ENCODE data around the gene CEBPG. TPM values are rescaled to one million over a fixed set of nuclear protein-coding genes. Genes with fewer than 3 reads are reported as not detected.

The CEBPG gene
- total RNA-seq, result 10 to 100 TPM; 20.3 to 28.8 TPM

DNA sequence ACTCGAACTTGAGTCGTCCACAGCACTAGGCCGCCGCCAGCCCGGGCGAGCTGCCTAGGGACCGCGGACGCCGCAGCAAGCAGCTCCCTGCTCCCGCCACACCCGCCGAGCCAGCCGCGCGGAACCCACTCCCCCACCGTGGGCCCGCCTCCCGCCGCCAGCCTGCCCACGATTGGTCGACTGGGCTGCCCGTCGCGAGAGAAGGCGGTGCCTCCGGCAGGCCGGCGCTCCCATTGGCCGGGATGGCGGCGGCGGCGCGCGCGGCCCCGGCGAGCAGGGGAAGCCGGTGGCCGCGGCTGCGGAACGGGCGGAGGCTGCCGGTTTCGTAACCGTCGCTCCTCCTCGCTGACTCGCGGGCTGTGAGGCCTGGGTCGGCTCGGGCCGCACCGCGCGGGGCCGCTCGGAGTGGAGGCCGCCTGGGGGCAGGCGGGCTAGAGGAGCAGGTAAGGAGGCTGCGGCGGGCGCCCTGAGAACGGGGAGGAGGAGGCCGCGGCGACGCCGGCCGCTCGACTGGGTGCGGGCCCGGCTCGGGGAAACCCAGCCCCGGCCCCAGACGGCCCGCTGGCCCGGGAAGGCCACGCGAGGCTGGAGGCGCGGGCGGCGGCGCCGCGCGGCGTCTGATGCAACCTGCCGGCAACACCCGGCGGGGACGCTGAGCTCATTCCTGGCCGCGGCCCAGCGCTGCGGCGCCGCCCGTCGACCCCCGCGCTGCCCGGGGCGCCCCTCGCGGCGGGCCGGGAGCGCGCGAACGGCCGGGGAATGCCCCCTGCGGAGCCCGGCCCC, at the start of gene CEBPG:
CEBPG (plus strand) TSS at position 257 of the 783 bp plus-strand sequence. CDS start 5,531 bp downstream, outside the sequence.
- peak; percentile 91 to 95 for ATAC-seq
- peak; percentile 97 to 99 for DNase-seq (ENCODE audit: low spot score in 2 of 2)
- H3K36me3 Mint-ChIP-seq, result peaks cover 16 to 26% of the 10 kb centered on the region in 2 donors

DNA sequence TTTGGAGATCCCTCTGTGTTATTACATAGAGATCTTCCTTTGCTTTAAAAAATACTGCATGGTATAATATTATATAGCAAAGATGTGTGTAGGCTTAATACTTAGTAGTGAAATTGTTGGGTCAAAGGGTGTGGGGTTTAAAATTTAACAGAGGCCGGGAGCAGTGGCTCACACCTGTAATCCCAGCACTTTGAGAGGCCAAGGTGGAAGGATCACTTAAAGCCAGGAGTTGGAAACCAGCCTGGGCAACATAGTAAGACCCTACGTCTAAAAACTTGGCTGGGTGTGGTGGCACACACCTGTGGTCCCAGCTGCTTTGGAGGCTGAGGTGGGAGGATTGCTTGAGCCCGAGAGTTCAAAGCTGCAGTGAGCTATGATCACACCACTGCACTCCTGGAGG, 48.9 kb upstream of the CEBPG start:
- DNase-seq (ENCODE audit: low spot score in 2 of 2) (no peak), ATAC-seq (no peak)
- H3K27ac Mint-ChIP-seq, result no peak overlapping the region
- H3K36me3 Mint-ChIP-seq, result peaks cover 0 to 5% of the 10 kb centered on the region in 2 donors
- H3K9me3 Mint-ChIP-seq, result peaks cover 0 to 5% of the 10 kb centered on the region in 2 donors

More for the DNA sequence above, at the start of gene CEBPG:
- Mint-ChIP-seq H3K27ac (peak within 1 kb of the TSS; percentile 93 to 99), H3K9me3 (no peaks in the 10 kb centered on the region)

DNA sequence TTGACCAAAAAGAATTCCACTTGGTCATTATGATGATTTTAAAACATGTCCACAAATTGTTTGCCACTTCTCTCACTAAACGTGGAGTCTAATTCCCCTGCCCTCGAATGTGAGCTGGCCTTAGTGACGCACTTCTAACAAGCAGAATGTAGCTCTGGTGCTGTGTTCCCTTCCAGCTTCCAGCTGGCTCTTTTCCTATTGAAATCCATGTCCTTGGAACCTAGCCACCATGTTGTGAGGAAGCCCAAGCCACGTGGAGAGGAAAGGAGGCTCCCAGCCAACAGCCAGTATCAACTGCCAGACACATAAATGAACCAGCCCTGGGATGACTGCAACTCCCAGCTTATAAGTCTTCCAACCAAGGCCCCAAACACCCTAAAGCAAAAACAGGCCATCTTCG, 47.6 kb upstream of the CEBPG start:
- Mint-ChIP-seq H3K9me3 (no peaks in the 10 kb centered on the region), H3K36me3 (no peaks in the 10 kb centered on the region), H3K27ac (no peak overlapping the region)
- ATAC-seq (no peak), DNase-seq (ENCODE audit: low spot score in 2 of 2) (no peak)

DNA sequence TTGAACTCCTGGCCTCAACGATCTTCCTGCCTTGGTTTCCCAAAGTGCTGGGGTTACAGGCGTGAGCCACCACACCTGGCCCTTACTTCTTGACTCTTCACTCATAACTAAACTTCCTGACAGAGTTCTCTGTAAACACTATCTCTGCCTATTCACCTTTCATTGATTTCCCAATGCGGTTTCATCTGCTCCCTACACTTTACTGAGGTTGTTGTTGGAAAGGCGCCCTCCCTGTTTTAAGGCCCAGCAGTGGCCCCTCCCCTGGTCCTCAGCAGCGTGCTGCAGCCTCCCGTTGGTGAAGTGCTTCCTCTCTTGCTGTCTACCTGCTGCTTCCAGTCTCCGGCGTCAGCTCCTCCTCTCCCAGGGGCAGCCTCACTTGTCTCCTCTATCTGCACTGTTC, 44.4 kb upstream of the CEBPG start:
- ATAC-seq, result no peak
- DNase-seq (ENCODE audit: low spot score in 2 of 2), result no peak
- Mint-ChIP-seq H3K27ac (no peak overlapping the region), H3K9me3 (no peaks in the 10 kb centered on the region), H3K36me3 (no peaks in the 10 kb centered on the region)

DNA sequence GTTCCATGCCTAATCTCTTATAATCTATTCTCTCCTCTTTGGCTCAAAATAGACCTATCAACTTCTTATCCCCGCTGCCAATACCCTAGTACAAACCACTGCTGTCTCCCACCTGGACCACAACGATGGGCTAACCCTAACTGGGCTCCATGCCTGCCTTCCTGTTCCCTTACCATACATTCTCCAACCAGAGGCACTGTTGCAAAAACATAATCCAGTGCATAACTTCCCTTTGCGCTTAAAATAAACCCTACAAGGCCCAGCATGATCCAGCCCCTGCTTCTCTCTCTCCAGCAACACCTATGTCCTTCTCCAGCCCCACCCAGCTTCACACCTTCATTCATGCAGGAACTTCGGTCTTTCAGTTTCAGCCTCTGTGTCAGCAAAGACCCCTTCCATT, 43.8 kb upstream of the CEBPG start:
- Mint-ChIP-seq H3K9me3 (no peaks in the 10 kb centered on the region), H3K36me3 (no peaks in the 10 kb centered on the region), H3K27ac (no peak overlapping the region)
- DNase-seq (ENCODE audit: low spot score in 2 of 2) (no peak), ATAC-seq (no peak)

DNA sequence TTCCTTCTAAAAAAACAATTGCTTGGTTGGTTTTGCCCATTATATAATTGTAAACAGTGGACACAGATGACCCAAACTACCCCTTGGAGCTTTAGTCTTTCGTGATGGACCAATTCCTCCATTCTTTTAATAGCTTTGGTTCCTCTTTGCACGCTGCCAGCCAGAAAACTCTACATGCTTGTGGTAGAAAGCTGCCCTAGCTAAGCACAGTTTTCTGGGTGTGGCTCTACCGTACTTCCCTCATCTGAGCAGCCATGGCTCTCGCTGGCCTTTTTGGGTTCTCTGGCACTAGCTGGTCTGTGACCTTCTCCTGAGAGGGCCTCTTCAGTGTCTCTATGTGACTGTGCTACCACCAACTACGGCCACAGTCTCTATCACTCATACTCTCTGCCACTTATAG, 41.3 kb upstream of the CEBPG start:
- ATAC-seq, result no peak
- no peak for DNase-seq (ENCODE audit: low spot score in 2 of 2)
- H3K27ac Mint-ChIP-seq, result no peak overlapping the region
- no peaks in the 10 kb centered on the region for H3K36me3 Mint-ChIP-seq
- no peaks in the 10 kb centered on the region for H3K9me3 Mint-ChIP-seq

DNA sequence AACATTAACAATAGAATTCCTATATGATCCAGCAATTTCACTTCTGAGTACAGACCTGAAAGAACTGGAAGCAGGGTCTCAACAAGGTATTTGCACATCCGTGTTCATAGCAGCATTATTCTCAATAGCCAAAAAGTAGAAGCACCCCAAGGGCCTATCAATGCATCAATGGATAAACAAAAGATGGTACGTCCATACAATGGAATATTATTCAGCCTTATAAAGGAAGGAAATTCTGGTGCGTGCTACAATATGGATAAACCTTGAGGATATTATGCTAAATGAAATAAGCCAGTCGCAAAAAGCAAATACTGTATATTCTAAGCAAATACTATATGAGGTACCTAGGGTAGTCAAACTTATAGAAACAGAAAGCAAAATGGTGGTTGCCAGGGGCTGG, 40.4 kb upstream of the CEBPG start:
- no peak overlapping the region for H3K27ac Mint-ChIP-seq
- H3K9me3 Mint-ChIP-seq, result no peaks in the 10 kb centered on the region
- DNase-seq (ENCODE audit: low spot score in 2 of 2), result no peak
- no peaks in the 10 kb centered on the region for H3K36me3 Mint-ChIP-seq
- no peak for ATAC-seq

DNA sequence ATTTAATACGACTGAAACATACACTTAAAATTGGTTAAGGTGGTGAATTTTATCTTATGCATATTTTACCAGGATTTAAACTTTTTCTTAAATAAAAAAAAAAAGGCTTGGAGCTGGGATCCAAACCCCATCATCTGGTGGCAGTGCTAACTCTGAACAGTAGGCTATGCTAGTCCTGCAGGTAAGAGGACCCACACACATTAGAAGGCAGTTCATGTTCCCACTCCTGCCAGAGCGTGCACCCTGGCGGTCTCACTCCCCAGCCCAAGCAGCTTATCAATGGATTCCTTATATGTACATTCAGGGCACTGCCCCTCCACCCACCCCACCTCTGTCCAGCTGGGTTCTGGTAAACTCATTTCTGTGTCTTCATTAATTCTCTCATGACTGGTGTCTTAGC, 39.9 kb upstream of the CEBPG start:
- H3K36me3 Mint-ChIP-seq, result no peaks in the 10 kb centered on the region

DNA sequence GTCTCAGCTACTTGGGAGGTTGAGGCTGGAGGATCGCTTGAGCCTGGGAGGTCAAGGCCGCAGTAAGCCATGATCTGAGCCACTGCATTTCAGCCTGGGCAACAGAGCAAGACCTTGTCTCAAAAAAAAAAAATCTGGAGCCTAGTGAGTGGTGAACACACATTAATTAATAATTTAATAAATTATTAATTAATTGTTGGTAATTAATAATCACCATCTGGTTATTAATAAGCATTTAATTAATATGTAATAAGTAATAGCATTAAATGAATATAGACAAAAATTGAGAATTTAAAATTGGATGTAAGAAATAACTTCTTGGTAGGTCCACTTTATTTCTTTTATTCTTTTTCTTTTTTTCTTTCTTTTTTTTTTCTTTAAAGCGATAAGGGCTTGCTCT, 39.2 kb upstream of the CEBPG start:
- H3K36me3 Mint-ChIP-seq, result no peaks in the 10 kb centered on the region
- no peak for ATAC-seq
- no peak overlapping the region for H3K27ac Mint-ChIP-seq
- H3K9me3 Mint-ChIP-seq, result no peaks in the 10 kb centered on the region
- no peak for DNase-seq (ENCODE audit: low spot score in 2 of 2)

More for the DNA sequence above, 39.9 kb upstream of the CEBPG start:
- ATAC-seq (no peak), DNase-seq (ENCODE audit: low spot score in 2 of 2) (no peak)
- no peak overlapping the region for H3K27ac Mint-ChIP-seq
- no peaks in the 10 kb centered on the region for H3K9me3 Mint-ChIP-seq

DNA sequence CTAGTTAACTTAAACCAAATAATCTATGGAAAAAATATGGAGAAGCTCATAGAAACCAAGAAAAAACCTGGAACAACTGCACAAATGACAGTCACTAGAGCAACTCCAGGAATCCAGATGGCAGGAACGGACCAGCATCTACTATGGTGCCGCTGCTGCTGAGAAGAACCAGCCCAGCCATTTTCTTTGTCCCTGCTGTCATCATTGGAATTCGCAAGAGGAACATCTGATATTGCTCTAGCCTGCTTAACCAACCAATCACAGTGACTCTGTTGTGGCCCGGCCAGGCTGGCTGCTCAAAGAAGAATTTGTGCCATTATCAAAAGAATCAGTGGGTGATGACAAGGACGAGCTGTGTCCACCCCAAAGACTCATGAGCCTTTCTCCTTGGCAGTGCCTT, 38.1 kb upstream of the CEBPG start:
- Mint-ChIP-seq H3K27ac (no peak overlapping the region), H3K9me3 (no peaks in the 10 kb centered on the region), H3K36me3 (no peaks in the 10 kb centered on the region)
- DNase-seq (ENCODE audit: low spot score in 2 of 2) (no peak), ATAC-seq (no peak)

DNA sequence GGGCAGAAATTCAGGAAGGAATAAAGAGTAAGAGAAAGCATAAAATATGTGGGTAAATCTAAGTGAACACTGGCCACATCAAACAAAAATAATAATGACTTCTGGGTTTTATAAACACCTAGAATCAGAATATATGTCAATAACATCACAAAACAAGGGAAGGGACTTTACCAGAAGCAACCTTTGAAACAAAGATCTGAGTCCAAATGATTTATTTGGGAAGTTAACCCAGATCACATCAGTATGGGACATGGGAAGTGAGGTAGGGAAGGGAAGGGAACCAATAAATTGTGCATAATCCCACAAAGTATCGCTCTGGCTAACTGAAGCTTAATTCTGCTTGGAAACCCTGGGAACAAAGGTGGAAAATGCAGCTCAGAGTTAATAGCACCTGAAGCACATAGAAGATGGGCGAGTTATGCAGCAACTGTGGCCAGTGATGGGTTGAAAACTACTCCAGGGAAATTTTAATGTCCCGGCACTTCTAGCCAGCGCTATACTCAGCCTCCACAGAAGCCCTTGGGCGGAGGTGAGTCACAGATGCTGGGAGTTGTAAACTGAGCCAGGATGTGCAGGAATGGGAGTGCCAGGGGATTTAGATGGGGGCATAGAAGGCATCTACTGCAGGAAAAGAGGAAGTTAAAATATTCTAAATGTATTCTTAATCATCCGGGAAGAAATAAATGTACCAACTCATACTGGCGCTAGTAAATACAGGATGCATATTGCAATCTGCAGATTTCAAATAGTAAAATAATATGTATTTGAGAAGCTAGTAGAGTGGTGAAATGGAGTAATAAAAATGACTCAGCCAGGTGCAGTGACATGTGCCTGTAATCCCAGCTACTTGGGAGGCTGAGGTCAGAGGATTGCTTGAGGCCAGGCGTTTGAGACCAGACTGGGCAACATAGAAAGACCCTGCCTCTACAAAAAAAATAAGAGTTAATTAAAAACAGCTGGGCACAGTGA, 34.2 kb upstream of the CEBPG start:
- H3K36me3 Mint-ChIP-seq, result no peaks in the 10 kb centered on the region
- DNase-seq (ENCODE audit: low spot score in 2 of 2), result no peak
- H3K27ac Mint-ChIP-seq, result no peak overlapping the region
- ATAC-seq, result no peak
- H3K9me3 Mint-ChIP-seq, result no peaks in the 10 kb centered on the region

DNA sequence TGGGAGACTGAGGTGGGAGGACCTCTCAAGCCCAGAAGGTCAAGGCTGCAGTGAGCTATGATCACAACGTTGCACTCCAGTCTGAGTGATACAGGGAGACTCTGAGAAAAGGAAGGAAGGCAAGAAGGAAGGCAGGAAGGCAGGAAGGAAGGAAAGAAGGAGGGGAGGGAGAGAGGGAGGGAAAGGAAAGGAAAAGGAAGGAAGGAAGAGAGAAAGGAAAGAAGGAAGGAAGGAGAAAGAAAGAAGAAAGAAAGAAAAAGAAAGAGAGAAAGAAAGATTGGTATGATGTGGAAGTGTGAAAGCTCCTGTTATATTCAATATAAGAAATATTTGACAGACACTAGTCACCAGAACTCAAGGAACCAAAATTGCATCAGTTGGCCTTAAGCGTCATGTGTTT, 32.5 kb upstream of the CEBPG start:
- Mint-ChIP-seq H3K36me3 (no peaks in the 10 kb centered on the region), H3K9me3 (no peaks in the 10 kb centered on the region), H3K27ac (no peak overlapping the region)
- no peak for DNase-seq (ENCODE audit: low spot score in 2 of 2)
- ATAC-seq, result no peak

DNA sequence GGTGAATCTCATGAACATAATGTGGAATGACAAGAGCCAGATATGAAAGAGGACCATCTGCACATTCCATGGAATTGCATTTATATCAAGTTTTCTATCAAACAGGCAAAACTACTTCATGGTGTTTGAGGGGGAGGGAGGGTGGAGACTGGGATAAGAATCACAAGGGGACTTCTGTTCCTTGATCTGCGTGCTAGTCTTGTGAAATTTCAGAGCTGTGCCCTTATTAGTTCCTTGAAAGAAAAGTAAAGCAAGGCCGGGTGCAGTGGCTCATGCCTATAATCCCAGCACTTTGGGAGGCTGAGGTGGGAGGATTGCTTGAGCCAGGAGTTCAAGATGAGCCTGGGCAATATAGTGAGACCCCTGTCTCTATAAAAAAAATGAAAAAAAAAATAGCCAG, 30.2 kb upstream of the CEBPG start:
- Mint-ChIP-seq H3K9me3 (no peaks in the 10 kb centered on the region), H3K27ac (no peak overlapping the region), H3K36me3 (no peaks in the 10 kb centered on the region)
- ATAC-seq (no peak), DNase-seq (ENCODE audit: low spot score in 2 of 2) (no peak)

DNA sequence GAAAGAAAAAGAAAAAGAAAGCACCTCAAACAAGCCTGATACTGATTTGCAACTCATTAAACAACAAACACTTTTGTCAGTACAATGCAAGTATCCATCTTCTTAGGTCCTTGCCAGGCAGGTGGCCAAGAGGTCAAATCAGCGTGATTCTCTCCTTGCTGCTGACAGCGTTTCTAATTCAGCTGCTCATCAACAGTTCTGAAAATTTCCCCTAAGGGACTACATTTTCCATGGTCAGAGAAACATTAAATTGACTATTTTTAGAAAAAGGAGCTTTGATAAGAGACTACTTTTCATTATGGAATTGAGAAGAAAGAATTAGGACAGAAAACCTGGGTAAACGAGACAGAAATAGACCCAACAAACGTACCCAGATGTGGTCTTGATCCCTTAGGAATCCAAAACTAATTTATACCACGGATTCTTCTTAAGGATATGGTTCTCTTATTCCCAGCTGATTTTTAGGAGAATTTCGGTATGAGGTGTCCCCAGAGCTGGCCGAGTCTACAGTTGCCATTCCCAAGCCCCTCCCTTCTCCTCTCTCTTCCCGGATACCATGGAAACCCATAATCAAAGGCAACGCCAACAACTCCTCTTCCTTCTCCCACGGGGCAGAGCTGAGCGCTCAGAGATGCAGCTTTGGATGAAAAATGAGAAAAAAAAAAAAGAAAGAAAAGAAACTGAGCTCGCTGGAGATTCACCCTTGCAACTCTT, 29.5 kb upstream of the CEBPG start:
- H3K36me3 Mint-ChIP-seq, result no peaks in the 10 kb centered on the region
- ATAC-seq (no peak), DNase-seq (ENCODE audit: low spot score in 2 of 2) (no peak)
- no peaks in the 10 kb centered on the region for H3K9me3 Mint-ChIP-seq
- H3K27ac Mint-ChIP-seq, result no peak overlapping the region

DNA sequence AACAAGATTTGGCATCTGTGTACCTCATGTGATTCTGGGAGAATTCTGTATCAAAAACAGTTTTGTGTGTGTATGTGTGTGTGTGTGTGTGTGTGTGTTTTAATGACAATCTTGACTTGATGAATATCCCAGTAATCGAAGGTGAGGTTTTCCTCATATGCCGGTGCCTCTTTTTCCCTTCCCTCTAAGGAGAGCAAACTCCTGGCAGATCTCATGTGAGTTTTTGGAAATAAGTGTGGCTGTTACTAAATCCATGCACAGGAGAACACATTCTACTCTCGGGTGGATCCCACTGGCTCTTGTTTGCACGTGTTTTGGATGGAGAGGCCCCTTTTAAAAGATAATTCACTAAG, 29.0 kb upstream of the CEBPG start:
- Mint-ChIP-seq H3K27ac (no peak overlapping the region), H3K36me3 (no peaks in the 10 kb centered on the region), H3K9me3 (no peaks in the 10 kb centered on the region)
- ATAC-seq (no peak), DNase-seq (ENCODE audit: low spot score in 2 of 2) (no peak)

DNA sequence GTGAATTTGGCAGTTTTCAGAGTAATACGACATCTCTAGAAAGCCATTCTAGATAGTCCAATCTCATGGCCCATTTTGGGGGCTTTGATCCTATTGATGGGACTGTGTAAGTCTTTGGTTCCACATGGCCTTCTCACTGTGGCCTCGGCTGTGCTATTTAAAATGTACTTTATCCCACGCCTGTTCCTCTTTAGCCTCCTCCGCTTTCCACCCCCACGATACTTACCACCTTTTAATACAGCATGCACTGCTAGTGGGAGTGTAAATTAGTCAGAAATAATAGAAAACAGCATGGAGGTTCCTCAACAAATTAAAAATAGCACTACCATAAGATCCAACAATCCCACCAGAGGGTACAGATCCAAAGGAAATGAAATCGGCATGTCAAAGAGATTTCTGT, 28.3 kb upstream of the CEBPG start:
- ATAC-seq (no peak), DNase-seq (ENCODE audit: low spot score in 2 of 2) (no peak)
- no peaks in the 10 kb centered on the region for H3K36me3 Mint-ChIP-seq
- no peaks in the 10 kb centered on the region for H3K9me3 Mint-ChIP-seq
- H3K27ac Mint-ChIP-seq, result no peak overlapping the region

DNA sequence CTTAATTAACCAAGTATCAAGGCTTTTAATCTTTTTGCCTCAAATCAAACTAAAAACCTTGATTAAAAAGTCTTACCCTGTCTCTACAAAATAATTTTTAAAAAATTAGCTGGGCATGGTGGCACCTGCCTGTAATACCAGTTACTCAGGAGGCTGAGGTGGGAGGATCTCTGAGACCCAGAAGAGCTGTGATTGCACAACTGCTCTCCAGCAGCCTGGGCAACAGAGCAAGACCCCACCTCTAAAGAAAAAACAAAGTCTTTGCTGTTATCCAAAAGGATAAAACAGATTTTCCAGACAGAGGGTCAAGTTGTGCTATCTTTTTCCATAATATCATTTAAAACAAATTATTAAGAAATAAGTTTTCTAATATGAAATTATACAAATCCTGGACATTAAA, 26.8 kb upstream of the CEBPG start:
- H3K9me3 Mint-ChIP-seq, result no peaks in the 10 kb centered on the region
- H3K36me3 Mint-ChIP-seq, result no peaks in the 10 kb centered on the region
- DNase-seq (ENCODE audit: low spot score in 2 of 2) (no peak), ATAC-seq (no peak)
- H3K27ac Mint-ChIP-seq, result no peak overlapping the region
